Heart left ventricle (tissue), 13 donors: ENCODE data around the gene TPR.

ENCODE experiments used
- POLR2A ChIP-seq, 2 donors: fragments of 450-650 bp; IDR thresholded peaks; one replicate each; pipeline ENCODE4 v1.6.1; 2017; ENCODE audit warnings: antibody characterized with exemption in 2 of 2, mild to moderate bottlenecking in 2 of 2, moderate library complexity in 2 of 2
- TF ChIP-seq, protein P1 (sequence below), 12 donors: fragments of 200-600 bp; sonication (generic) in 4 of 12; IDR thresholded peaks; one replicate each; pipeline versions ENCODE4 v1.5.0 to v1.8.0; 2018 to 2022; ENCODE audit warnings: antibody characterized with exemption in 12 of 12, mild to moderate bottlenecking in 5 of 12
- donor health status: ischemic (EF 13 %, LVEDD 7.1; RV severe dilation, severe dysfunction).
- donor health status: DM: no; HTN: yes; CAD: no.
- donor health status: DM: no; HTN: no; CAD: no.
- donor health status: ischemic (EF 25% LVEDD 6.9; RV normal size, moderate dysfunction).
- donor health status: ischemic (EF 25% LVEDD 5.7; RV mildly dilated, moderate dysfunction).
- donor health status: ischemic (EF 35%, LVEDD 5.7; RV mildly dilated, moderate dysfunction).
- donor health status: nonischemic (EF 11% LVEDD 7.7; RV severe dilation, severe dysfunction).
- donor health status: DM: yes; HTN: yes; CAD: no.
- donor health status: PGD.
- donor health status: ischemic (EF 29% LVEDD 5.4; RV normal size, mild dysfunction).
- donor health status: nonischemic (EF 23%, LVEDD 6.1; RV moderate dilation, normal function).

DNA sequence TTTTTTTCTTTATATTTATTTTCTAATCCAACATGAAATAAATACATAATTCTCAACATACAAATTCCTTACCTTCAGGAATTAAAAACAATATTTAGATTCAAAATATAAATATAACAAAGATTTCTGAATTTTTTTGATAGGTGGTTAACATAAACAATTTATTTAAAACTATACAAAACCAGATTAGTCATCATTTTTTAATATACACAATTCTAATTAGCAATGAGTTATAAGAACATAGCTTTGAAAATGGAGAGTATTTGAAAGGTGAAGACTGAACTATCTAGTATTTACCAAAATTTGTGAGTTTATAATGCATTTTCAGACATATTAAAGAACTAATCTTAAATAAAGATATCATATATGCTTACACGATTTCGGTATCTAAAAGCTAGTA, 37.5 kb downstream of the TPR start:
- TF ChIP-seq POLR2A (IDR thresholded peaks at IDR 0.05) = no peak
- TF ChIP-seq, protein P1, sequence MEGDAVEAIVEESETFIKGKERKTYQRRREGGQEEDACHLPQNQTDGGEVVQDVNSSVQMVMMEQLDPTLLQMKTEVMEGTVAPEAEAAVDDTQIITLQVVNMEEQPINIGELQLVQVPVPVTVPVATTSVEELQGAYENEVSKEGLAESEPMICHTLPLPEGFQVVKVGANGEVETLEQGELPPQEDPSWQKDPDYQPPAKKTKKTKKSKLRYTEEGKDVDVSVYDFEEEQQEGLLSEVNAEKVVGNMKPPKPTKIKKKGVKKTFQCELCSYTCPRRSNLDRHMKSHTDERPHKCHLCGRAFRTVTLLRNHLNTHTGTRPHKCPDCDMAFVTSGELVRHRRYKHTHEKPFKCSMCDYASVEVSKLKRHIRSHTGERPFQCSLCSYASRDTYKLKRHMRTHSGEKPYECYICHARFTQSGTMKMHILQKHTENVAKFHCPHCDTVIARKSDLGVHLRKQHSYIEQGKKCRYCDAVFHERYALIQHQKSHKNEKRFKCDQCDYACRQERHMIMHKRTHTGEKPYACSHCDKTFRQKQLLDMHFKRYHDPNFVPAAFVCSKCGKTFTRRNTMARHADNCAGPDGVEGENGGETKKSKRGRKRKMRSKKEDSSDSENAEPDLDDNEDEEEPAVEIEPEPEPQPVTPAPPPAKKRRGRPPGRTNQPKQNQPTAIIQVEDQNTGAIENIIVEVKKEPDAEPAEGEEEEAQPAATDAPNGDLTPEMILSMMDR (IDR thresholded peaks at IDR 0.05) = no peak
